ENCODE measurements around the gene SLC16A12. TPM values are rescaled to one million over a fixed set of nuclear protein-coding genes. Genes with fewer than 3 reads are reported as not detected.
A peak's percentile ranks its signal among the peaks of the same experiment; 100 is the strongest.
"Not testable (repeated sequence)": the region's sequence is repeated elsewhere in the genome, so short reads cannot be mapped to it uniquely, and the experiment has no call there.

SLC16A12 gene
- total and polyA plus RNA-seq, 4 donors, result 3.2 to 31.2 (median 8.0) TPM

DNA sequence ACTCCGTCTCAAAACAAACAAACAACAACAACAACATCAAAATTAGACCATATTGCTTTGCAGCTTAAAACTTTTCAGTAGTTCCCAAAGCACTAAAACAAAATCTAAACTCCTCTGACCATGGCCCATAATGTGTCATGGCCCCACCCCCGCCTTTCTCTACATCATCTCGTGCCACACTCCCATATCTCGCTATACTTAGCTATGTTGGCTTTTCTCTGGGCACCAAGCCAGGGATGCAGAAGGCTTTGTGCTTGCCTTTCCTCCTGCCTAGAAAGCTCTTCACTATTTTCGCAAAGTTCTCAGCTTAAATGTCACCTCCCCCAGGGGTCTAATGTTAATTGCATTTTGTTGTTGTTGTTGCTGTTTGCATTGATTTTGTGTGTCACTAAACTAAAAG, 15.1 kb upstream of the SLC16A12 start:
- no peaks in the 10 kb centered on the region for H3K36me3 ChIP-seq (ENCODE audit: control insufficient read depth, insufficient read depth, low read length)
- 88% methylated on average over 4 of the region's 5 CpGs for WGBS (ENCODE audit: insufficient coverage)
- no peak for DNase-seq (ENCODE audit: low read depth in 4 of 6, low spot score in 6 of 6)
- H3K27ac ChIP-seq (ENCODE audit: low read depth, low read length), result no peak overlapping the region
- H3K4me3 ChIP-seq (ENCODE audit: low read depth, low read length), result no peak overlapping the region
- H3K4me1 ChIP-seq (ENCODE audit: control insufficient read depth, insufficient read depth, low read length), result no peaks in the 10 kb centered on the region
- H3K27me3 ChIP-seq (ENCODE audit: control insufficient read depth, insufficient read depth, low read length), result no peaks in the 10 kb centered on the region
- no peaks in the 10 kb centered on the region for H3K9me3 ChIP-seq (ENCODE audit: control insufficient read depth, insufficient read depth, low read length)

DNA sequence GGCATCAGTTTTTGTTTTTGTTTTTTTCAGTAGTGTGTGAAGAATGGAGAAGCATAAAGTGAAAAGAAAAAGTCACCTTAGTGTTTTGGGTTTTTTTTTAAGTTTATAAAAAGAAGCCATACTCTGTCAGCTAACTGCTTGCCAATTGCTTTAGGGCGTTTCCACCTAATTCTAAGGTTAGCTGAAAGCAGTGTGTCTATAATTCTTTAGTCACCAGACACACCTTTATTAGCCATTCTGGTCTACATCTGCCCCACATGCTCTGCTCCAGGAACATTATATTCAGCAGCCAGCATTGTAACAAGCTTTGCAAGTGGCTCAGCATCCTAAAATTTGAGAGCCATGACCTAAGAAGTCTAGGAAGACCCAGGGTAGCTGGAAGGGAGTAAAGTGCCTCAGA, 14.1 kb upstream of the SLC16A12 start:
- no CpG with 5 or more reads among the region's 1 CpG for WGBS (ENCODE audit: insufficient coverage)

DNA sequence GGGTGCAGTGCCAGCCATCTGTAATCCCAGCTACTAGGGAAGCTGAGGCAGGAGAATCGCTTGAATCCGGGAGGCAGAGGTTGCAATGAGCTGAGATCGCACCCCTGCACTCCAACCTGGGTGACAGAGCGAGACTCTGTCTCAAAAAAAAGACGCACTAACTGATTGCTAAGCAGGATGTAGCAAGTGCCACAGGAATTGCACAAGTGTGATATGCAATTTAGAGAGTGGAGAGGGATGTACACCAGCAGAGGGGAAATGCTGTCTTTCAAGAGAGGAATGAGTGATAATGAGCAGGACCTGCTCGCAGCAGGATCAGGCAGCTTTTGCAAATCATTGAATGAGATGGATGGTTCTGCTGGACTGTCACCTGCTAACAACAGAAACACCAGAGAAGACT, 13.3 kb upstream of the SLC16A12 start:
- Histone ChIP-seq H3K4me1 (ENCODE audit: control insufficient read depth, insufficient read depth, low read length) (no peaks in the 10 kb centered on the region), H3K27me3 (ENCODE audit: control insufficient read depth, insufficient read depth, low read length) (no peaks in the 10 kb centered on the region), H3K27ac (ENCODE audit: low read depth, low read length) (no peak overlapping the region), H3K4me3 (ENCODE audit: low read depth, low read length) (no peak overlapping the region), H3K36me3 (ENCODE audit: control insufficient read depth, insufficient read depth, low read length) (no peaks in the 10 kb centered on the region), H3K9me3 (ENCODE audit: control insufficient read depth, insufficient read depth, low read length) (no peaks in the 10 kb centered on the region)
- WGBS (ENCODE audit: insufficient coverage), result 72% methylated on average over 5 of the region's 6 CpGs
- no peak for DNase-seq (ENCODE audit: low read depth in 4 of 6, low spot score in 6 of 6)

More for the DNA sequence above, 14.1 kb upstream of the SLC16A12 start:
- H3K4me1 ChIP-seq (ENCODE audit: control insufficient read depth, insufficient read depth, low read length), result no peaks in the 10 kb centered on the region
- no peak for DNase-seq (ENCODE audit: low read depth in 4 of 6, low spot score in 6 of 6)
- no peaks in the 10 kb centered on the region for H3K27me3 ChIP-seq (ENCODE audit: control insufficient read depth, insufficient read depth, low read length)
- no peak overlapping the region for H3K27ac ChIP-seq (ENCODE audit: low read depth, low read length)
- H3K9me3 ChIP-seq (ENCODE audit: control insufficient read depth, insufficient read depth, low read length), result no peaks in the 10 kb centered on the region
- no peak overlapping the region for H3K4me3 ChIP-seq (ENCODE audit: low read depth, low read length)
- H3K36me3 ChIP-seq (ENCODE audit: control insufficient read depth, insufficient read depth, low read length), result no peaks in the 10 kb centered on the region

DNA sequence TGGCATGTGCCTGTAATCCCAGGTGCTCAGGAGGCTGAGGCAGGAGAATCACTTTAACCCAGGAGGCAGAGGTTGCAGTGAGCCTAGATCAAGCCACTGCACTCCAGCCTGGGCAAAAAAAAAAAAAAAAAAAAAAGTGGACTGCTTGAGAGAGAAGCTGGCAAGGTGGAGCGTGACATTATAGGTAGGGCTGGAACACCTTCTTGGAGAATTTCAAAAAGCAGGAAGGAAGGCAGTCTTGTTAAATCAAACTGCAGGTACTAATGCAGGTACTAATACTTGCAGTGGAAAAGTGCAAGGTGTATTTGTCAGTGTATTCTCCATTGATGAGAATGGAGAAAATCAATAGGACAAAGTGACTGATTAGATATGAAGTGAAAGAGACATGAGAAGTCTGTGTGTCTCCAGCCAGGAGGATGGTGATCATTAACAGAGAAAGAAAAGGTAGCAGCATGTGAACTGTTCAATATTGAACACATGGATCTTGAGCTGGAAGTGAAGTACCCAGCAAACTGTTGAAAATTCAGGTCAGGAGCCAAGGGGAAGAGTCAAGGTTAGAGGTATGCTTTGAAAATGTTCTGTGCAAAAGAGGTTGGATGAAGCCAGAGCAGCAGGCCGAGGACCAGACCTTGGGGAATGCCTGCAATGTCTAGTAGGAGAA, 12.6 kb upstream of the SLC16A12 start:
- no peak overlapping the region for H3K4me3 ChIP-seq (ENCODE audit: low read depth, low read length)
- no peak overlapping the region for H3K27ac ChIP-seq (ENCODE audit: low read depth, low read length)
- no peaks in the 10 kb centered on the region for H3K4me1 ChIP-seq (ENCODE audit: control insufficient read depth, insufficient read depth, low read length)
- whole genome bisulfite sequencing (ENCODE audit: insufficient coverage), result 41% methylated on average over 2 of the region's 2 CpGs
- DNase-seq (ENCODE audit: low read depth in 4 of 6, low spot score in 6 of 6), result no peak
- no peaks in the 10 kb centered on the region for H3K27me3 ChIP-seq (ENCODE audit: control insufficient read depth, insufficient read depth, low read length)
- no peaks in the 10 kb centered on the region for H3K9me3 ChIP-seq (ENCODE audit: control insufficient read depth, insufficient read depth, low read length)
- no peaks in the 10 kb centered on the region for H3K36me3 ChIP-seq (ENCODE audit: control insufficient read depth, insufficient read depth, low read length)

DNA sequence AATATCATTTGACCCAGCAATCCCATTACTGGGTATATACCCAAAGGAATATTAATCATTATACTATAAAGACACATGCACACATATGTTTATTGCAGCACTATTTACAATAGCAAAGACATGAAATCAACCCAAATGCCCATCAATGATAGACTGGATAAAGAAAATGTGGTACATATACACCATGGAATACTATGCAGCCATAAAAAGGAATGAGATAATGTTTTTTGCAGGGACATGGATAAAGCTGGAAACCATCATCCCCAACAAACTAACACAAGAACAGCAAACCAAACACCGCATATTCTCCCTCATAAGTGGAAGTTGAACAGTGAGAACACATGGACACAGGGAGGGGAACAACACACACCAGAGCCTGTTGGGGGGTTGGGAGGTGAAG, 11.3 kb upstream of the SLC16A12 start:
- DNase-seq (ENCODE audit: low read depth in 4 of 6, low spot score in 6 of 6); H3K4me3 ChIP-seq (ENCODE audit: low read depth, low read length); H3K27me3 ChIP-seq (ENCODE audit: control insufficient read depth, insufficient read depth, low read length); H3K27ac ChIP-seq (ENCODE audit: low read depth, low read length); H3K4me1 ChIP-seq (ENCODE audit: control insufficient read depth, insufficient read depth, low read length); H3K9me3 ChIP-seq (ENCODE audit: control insufficient read depth, insufficient read depth, low read length); H3K36me3 ChIP-seq (ENCODE audit: control insufficient read depth, insufficient read depth, low read length): not testable (repeated sequence)
- no CpG with 5 or more reads among the region's 1 CpG for WGBS (ENCODE audit: insufficient coverage)

DNA sequence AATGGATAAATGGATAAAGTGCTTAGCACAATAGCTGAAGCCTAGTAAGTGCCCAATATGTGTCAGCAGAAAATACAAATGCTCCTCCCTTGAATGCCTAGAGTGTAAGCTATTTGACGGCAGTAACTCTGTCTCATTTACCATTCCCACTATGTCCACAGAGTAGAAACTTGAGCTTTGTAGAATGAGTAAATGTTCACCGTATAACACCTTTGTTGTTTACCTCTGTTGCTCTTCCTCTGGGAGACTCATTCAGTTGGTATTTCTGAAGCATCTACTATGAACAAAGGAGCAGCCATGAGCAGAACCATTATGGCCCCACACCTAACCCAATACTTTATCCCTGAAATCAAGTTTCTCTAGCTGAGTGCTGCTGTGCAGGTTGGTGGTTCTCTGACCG, 8.4 kb upstream of the SLC16A12 start:
- no peak for DNase-seq (ENCODE audit: low read depth in 4 of 6, low spot score in 6 of 6)
- Histone ChIP-seq H3K36me3 (ENCODE audit: control insufficient read depth, insufficient read depth, low read length) (no peaks in the 10 kb centered on the region), H3K4me3 (ENCODE audit: low read depth, low read length) (no peak overlapping the region), H3K9me3 (ENCODE audit: control insufficient read depth, insufficient read depth, low read length) (no peaks in the 10 kb centered on the region), H3K27ac (ENCODE audit: low read depth, low read length) (no peak overlapping the region), H3K27me3 (ENCODE audit: control insufficient read depth, insufficient read depth, low read length) (no peaks in the 10 kb centered on the region), H3K4me1 (ENCODE audit: control insufficient read depth, insufficient read depth, low read length) (no peaks in the 10 kb centered on the region)
- no CpG with 5 or more reads among the region's 3 CpGs for WGBS (ENCODE audit: insufficient coverage)

DNA sequence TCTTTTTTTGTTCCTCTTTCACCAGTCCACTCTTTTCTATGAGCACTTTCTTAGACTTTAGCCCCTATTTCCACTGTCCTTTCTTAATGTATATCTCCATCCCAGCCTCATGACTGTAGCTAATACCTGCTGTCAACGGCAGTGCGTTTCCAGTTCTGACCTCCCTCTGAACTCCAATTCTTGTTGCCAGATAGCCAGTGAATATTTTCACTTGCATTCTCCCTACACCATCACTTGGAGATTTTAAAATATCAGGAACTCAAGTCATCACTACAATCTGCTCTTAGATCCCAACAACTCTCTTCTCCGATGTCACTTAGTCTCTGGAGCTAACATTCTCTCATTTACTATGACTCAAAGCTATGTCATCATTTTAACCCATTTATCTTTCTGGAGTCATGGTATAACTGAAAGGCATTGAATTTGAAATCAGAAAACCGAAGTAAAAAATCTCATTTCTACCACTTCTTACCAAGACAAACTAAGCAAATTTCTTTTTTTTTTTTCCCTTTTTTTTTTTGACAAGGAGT, 5.1 kb upstream of the SLC16A12 start:
- DNase-seq (ENCODE audit: low read depth in 4 of 6, low spot score in 6 of 6), result no peak
- Histone ChIP-seq H3K27ac (ENCODE audit: low read depth, low read length) (no peak overlapping the region), H3K9me3 (ENCODE audit: control insufficient read depth, insufficient read depth, low read length) (no peaks in the 10 kb centered on the region), H3K4me3 (ENCODE audit: low read depth, low read length) (no peak overlapping the region), H3K4me1 (ENCODE audit: control insufficient read depth, insufficient read depth, low read length) (peaks cover 4% of the 10 kb centered on the region), H3K27me3 (ENCODE audit: control insufficient read depth, insufficient read depth, low read length) (peaks cover 9% of the 10 kb centered on the region), H3K36me3 (ENCODE audit: control insufficient read depth, insufficient read depth, low read length) (no peaks in the 10 kb centered on the region)
- 89% methylated on average over 3 of the region's 4 CpGs for WGBS (ENCODE audit: insufficient coverage)

DNA sequence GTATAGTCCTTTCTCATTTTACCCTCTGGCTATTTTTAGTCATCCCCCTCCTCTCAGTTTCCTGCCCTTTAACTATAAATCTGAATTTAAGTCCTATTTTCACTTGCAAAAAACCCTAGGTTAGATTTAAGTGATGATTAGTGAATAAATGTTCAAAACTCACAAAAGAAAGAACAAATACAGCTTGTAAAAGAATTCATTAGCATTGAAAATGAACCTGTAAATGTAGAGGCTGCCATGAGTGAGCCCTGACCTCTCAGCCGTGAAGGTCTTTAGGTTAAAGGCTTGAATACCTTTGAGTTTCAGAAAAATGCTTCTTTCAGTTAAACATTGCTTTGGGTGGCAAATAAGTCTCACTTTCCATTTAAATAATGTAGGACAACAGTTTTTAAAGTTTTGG, 2.0 kb upstream of the SLC16A12 start:
- Histone ChIP-seq H3K27me3 (ENCODE audit: control insufficient read depth, insufficient read depth, low read length) (peaks cover 37% of the 10 kb centered on the region), H3K9me3 (ENCODE audit: control insufficient read depth, insufficient read depth, low read length) (no peaks in the 10 kb centered on the region), H3K36me3 (ENCODE audit: control insufficient read depth, insufficient read depth, low read length) (no peaks in the 10 kb centered on the region), H3K27ac (ENCODE audit: low read depth, low read length) (no peak overlapping the region), H3K4me3 (ENCODE audit: low read depth, low read length) (no peak overlapping the region), H3K4me1 (ENCODE audit: control insufficient read depth, insufficient read depth, low read length) (peaks cover 18% of the 10 kb centered on the region)
- no peak for DNase-seq (ENCODE audit: low read depth in 4 of 6, low spot score in 6 of 6)
- no CpG with 5 or more reads among the region's 1 CpG for WGBS (ENCODE audit: insufficient coverage)

DNA sequence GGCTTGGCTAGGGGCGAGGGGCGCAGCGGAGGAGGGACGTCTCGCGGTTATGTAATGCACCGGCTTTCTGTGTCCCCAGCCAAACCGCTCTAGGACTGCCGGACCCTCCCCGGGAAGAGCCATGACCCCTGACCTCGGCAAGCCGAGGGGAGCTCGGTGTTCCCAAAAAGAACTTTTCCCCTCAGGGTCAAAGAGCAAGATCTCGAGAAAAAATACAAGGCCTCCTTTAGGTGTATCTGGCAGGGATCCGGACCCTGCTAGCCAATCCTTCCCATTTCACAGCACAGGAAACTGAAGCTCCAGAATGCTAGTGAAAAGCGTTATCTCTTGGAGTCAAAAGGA, 590 bp upstream of the SLC16A12 start:
- Histone ChIP-seq H3K4me3 (ENCODE audit: low read depth, low read length) (peak overlapping the region; percentile 38), H3K9me3 (ENCODE audit: control insufficient read depth, insufficient read depth, low read length) (no peaks in the 10 kb centered on the region), H3K36me3 (ENCODE audit: control insufficient read depth, insufficient read depth, low read length) (no peaks in the 10 kb centered on the region), H3K27ac (ENCODE audit: low read depth, low read length) (peak overlapping the region; percentile 62), H3K27me3 (ENCODE audit: control insufficient read depth, insufficient read depth, low read length) (peaks cover 43% of the 10 kb centered on the region), H3K4me1 (ENCODE audit: control insufficient read depth, insufficient read depth, low read length) (peaks cover 18% of the 10 kb centered on the region)
- WGBS (ENCODE audit: insufficient coverage), result 11% methylated on average over 16 of the region's 16 CpGs
- DNase-seq (ENCODE audit: low read depth in 4 of 6, low spot score in 6 of 6), result no peak

DNA sequence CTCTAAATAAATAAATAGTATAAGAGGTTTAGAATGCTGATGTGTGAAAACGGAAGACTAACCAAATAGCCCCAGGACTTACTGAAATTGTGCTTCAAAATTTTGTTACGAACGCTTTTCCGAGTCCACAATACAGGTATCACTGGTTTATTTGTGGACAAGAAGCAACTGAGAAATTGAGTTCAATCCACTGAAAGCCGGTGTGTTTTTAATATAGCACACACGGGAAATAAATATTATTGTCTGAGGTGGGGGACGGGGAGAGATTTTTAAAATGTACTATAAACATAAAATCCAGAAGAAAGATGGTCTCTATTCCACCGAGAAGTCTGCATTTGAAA, 598 bp downstream of the SLC16A12 start:
- Histone ChIP-seq H3K27ac (ENCODE audit: low read depth, low read length) (peak overlapping the region; percentile 77), H3K4me3 (ENCODE audit: low read depth, low read length) (peak overlapping the region; percentile 62), H3K27me3 (ENCODE audit: control insufficient read depth, insufficient read depth, low read length) (peaks cover 43% of the 10 kb centered on the region), H3K9me3 (ENCODE audit: control insufficient read depth, insufficient read depth, low read length) (no peaks in the 10 kb centered on the region), H3K36me3 (ENCODE audit: control insufficient read depth, insufficient read depth, low read length) (no peaks in the 10 kb centered on the region), H3K4me1 (ENCODE audit: control insufficient read depth, insufficient read depth, low read length) (peaks cover 18% of the 10 kb centered on the region)
- DNase-seq (ENCODE audit: low read depth in 4 of 6, low spot score in 6 of 6), result peak in 2 of 6 donors; percentile 22 to 42
- WGBS (ENCODE audit: insufficient coverage), result 25% methylated on average over 4 of the region's 8 CpGs
